ENCODE results near the gene NOL8. TPM values are rescaled to one million over a fixed set of nuclear protein-coding genes. Genes with fewer than 3 reads are reported as not detected.

Gene NOL8
- total RNA-seq, 1 donor from 2014 or later, result 12.7 TPM

DNA sequence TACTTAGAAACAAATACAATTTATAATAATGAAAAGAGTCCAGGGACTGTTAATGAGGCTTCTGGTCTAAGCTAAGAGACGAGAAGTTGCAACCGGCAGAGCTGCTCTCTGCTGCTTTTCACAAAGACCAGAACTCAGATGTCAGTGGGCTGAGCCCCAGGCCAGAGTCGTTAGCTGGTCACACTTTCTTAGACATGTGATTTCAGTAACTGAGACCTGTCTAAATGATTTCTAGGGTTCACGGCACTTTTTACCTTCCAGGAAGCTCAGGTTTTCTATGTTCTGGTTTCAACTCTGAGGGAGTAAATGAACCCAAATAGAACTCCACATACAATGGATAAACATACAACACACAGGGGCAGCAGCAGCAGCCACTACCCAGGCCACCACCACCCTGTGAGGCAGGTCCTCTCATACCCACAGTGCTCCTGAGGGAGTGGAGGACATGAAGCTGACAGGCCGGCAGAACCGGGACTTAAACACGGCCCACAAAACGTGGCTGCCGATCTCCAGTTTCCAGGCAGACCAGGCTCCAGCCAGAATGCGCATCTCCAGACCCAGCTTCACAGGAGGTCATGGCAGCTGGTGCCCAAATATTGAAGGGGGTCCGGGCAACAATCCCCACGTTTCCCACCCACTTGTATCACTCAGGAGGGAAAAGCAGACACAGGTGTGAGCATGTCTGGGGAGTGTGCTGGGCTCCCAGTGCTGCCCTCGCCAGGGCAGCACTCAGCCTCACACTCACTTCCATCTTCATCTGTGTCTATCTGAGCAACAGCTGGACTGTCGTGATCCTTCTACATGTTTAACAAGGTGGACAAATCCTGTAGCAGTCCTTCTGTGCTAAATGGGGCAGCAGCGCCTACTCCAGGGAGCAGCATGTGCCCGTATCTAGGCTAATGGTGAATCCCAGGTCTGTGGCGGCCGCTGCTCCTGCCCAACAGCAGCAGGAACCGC is 70.5 kb downstream of the NOL8 start:
- TF ChIP-seq, protein P1, sequence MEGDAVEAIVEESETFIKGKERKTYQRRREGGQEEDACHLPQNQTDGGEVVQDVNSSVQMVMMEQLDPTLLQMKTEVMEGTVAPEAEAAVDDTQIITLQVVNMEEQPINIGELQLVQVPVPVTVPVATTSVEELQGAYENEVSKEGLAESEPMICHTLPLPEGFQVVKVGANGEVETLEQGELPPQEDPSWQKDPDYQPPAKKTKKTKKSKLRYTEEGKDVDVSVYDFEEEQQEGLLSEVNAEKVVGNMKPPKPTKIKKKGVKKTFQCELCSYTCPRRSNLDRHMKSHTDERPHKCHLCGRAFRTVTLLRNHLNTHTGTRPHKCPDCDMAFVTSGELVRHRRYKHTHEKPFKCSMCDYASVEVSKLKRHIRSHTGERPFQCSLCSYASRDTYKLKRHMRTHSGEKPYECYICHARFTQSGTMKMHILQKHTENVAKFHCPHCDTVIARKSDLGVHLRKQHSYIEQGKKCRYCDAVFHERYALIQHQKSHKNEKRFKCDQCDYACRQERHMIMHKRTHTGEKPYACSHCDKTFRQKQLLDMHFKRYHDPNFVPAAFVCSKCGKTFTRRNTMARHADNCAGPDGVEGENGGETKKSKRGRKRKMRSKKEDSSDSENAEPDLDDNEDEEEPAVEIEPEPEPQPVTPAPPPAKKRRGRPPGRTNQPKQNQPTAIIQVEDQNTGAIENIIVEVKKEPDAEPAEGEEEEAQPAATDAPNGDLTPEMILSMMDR (IDR thresholded peaks at IDR 0.05; ENCODE audit: borderline replicate concordance), result no peak
- no peaks in the 10 kb centered on the region for H3K27me3 ChIP-seq (ENCODE audit: low read depth)
- no peak overlapping the region for H3K27ac ChIP-seq (replicated peaks)
- H3K36me3 ChIP-seq, result peaks cover 100% of the 10 kb centered on the region
- intact Hi-C loops (cut with micrococcal nuclease), result no loop called here
- no peaks in the 10 kb centered on the region for H3K4me1 ChIP-seq
- H3K4me3 ChIP-seq, result no peak overlapping the region
- no peaks in the 10 kb centered on the region for H3K9me3 ChIP-seq (replicated peaks)
- DNase-seq, result no peak

DNA sequence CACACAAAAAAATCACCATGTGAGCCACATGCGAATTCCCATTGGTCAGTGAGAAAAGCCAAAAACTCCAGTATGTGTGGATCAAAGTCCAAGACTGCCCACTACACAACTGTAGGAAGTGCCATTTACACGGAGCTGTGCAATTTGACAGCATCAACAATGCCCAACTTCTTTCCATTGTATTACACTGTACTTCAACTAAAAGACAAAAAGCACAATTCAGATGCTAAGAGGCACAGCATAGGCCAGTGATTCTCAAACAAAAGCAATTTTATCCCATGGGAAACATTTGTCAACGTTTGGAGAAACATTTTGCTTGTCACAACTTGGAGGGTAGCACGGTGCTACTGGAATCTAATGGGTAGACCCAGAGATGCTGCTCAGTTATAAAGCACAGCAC is 71.5 kb downstream of the NOL8 start:
- TF ChIP-seq, protein P1 (IDR thresholded peaks at IDR 0.05; ENCODE audit: borderline replicate concordance), result no peak
- peaks cover 100% of the 10 kb centered on the region for H3K36me3 ChIP-seq
- H3K27me3 ChIP-seq (ENCODE audit: low read depth), result no peaks in the 10 kb centered on the region
- intact Hi-C loops (cut with micrococcal nuclease), result no loop called here
- no peak overlapping the region for H3K4me3 ChIP-seq
- no peak overlapping the region for H3K27ac ChIP-seq (replicated peaks)
- H3K4me1 ChIP-seq, result no peaks in the 10 kb centered on the region
- no peak for DNase-seq
- no peaks in the 10 kb centered on the region for H3K9me3 ChIP-seq (replicated peaks)

DNA sequence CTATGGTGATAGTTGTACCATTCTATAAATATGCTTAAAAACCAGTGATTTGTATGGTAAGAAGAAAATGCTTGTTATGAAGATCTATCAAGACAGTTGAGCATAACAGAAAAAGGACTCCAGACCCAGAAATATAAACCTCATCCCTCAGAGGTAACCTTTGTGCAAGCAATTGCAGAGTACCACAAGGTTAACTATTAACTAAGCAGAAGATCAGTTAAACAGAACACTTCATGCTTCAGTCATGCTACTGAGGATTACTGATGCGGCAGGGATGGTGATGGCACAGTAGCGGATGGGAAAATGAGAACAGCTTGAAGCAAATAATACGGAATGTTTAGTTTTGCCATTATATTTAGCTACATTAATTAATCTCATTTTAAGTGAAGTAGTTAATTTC is 77.2 kb downstream of the NOL8 start:
- Histone ChIP-seq H3K9me3 (replicated peaks) (no peaks in the 10 kb centered on the region), H3K36me3 (peaks cover 100% of the 10 kb centered on the region), H3K27ac (replicated peaks) (no peak overlapping the region), H3K27me3 (ENCODE audit: low read depth) (no peaks in the 10 kb centered on the region), H3K4me1 (no peaks in the 10 kb centered on the region), H3K4me3 (no peak overlapping the region)
- intact Hi-C loops (cut with micrococcal nuclease), result no loop called here
- TF ChIP-seq, protein P1 (IDR thresholded peaks at IDR 0.05; ENCODE audit: borderline replicate concordance), result no peak
- DNase-seq, result no peak

Small RNA genes within 50 kb of the gene (microRNA-seq; reads per million reads assigned to microRNA genes)
- not detected for gene MIR3651

Other genes starting within 250 kb of the NOL8 start
- gene SPTLC1, start 209.9 kb downstream of the NOL8 start, total RNA-seq, result 21.9 TPM
- gene IARS1, start 31.7 kb downstream of the NOL8 start, total RNA-seq, result 54.2 TPM
- gene CENPP, start 603 bp upstream of the NOL8 start, total RNA-seq, result 5.4 TPM
- gene OGN, start 79.2 kb upstream of the NOL8 start, total RNA-seq, result 19.2 TPM
- gene OMD, start 99.1 kb upstream of the NOL8 start, total RNA-seq, result 6.4 TPM
- gene ASPN, start 157.2 kb upstream of the NOL8 start, total RNA-seq, result 17.5 TPM
- gene ECM2, start 210.6 kb upstream of the NOL8 start, total RNA-seq, result 7.2 TPM